A673 (cell line): ENCODE measurements around the gene GFOD2.

Experiments used
- CTCF ChIP-seq: fragments of 300-800, 200-600 bp; sonication (generic); conservative IDR thresholded peaks from 2 replicates; pipeline ENCODE4 v1.5.1; 2017; ENCODE audit warnings: low read depth, mild to moderate bottlenecking, antibody characterized with exemption, low read length, moderate library complexity, mixed read lengths
- EZH2 ChIP-seq: fragments of 200-600 bp; sonication (generic); IDR thresholded peaks from 2 replicates; pipeline ENCODE4 v1.6.1; 2017; ENCODE audit warnings: borderline replicate concordance, low read depth, mild to moderate bottlenecking, mixed read lengths, antibody characterized with exemption, low read length; ENCODE audit not compliant: poor library complexity, severe bottlenecking

GRCh38 chr16:67723911-67724305 is 4.8 kb upstream of the GFOD2 start:
- TF ChIP-seq CTCF = no peak
- no peak for TF ChIP-seq EZH2
